ENCODE results near the gene ME1. TPM values are rescaled to one million over a fixed set of nuclear protein-coding genes. Genes with fewer than 3 reads are reported as not detected.
A peak's percentile ranks its signal among the peaks of the same experiment; 100 is the strongest.

Gene ME1
- total RNA-seq, 3 donors from 2014 or later: 5.2 to 34.6 (median 7.2) TPM

DNA sequence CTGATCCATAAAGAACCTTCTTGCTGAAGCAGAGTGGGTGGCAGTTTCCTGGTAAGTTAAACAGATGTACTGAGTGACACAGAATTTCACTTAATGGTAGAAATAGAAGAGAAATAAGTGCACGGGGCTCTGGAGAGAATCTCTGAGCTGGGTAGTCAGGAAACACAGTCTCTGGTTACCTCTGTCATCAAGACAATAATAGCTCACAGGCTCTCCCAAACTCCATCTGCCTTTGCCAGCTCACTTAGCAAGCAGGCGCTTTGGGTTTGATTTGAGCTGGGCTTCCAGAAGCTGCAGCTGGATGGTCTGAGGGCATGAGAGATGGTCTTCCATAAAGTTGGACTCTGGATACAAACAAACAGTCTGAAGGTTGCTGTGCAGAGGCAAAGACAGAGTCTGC is 41.9 kb upstream of the ME1 start:
- intact Hi-C loops (cut with DNase I; ENCODE audit: low total_unique reads): no loop called here
- Histone ChIP-seq H3K27ac (no peak overlapping the region), H3K4me1 (no peaks in the 10 kb centered on the region), H3K9me3 (no peaks in the 10 kb centered on the region), H3K36me3 (no peaks in the 10 kb centered on the region), H3K27me3 (no peaks in the 10 kb centered on the region), H3K4me3 (no peak overlapping the region)
- no peak for DNase-seq (ENCODE audit: low spot score in 2 of 2)
- TF ChIP-seq POLR2A (IDR thresholded peaks at IDR 0.05): no peak

DNA sequence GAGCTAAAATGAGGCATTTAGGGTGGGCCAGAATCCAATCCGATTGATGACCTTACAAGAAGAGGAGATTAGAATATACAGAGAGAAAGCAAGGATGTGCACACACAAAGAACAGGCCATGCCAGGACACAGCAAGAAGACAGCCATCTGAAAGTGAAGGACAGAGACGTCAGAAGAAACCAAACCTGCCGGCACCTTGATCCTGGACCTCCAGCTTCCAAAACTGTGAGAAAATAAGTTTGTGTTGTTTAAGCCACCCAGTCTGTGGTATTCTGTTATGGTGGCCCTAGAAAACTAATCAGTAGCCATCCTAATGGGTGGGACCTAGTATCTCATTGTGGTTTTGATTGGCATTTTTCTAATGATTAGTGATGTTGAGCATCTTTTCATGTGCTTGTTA is 39.7 kb upstream of the ME1 start:
- no peaks in the 10 kb centered on the region for H3K4me1 ChIP-seq

DNA sequence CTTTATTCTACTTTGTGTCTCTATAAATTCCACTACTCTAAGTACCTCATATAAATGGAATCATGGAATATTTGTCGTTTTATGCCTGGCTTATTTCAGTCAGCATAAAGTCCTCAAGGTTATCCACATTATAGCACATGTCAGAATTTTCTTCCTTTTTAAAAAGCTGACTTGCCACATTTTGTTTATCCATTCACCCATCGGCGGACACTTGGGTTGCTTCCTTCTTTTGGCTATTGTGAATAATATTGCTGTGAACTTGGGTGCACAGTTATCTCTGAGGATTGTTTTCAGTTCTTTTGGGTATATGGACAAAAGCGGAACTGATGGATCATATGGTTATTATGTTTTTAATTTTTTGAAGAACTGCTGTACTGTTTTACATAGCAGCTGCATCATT is 39.1 kb upstream of the ME1 start:
- intact Hi-C loops (cut with DNase I; ENCODE audit: low total_unique reads): no loop called here
- Histone ChIP-seq H3K27ac (no peak overlapping the region), H3K27me3 (no peaks in the 10 kb centered on the region), H3K9me3 (no peaks in the 10 kb centered on the region), H3K36me3 (no peaks in the 10 kb centered on the region), H3K4me3 (no peak overlapping the region), H3K4me1 (no peaks in the 10 kb centered on the region)
- TF ChIP-seq POLR2A (IDR thresholded peaks at IDR 0.05) (no peak), POLR2AphosphoS5 (IDR thresholded peaks at IDR 0.05) (no peak)
- TF ChIP-seq, protein P1, sequence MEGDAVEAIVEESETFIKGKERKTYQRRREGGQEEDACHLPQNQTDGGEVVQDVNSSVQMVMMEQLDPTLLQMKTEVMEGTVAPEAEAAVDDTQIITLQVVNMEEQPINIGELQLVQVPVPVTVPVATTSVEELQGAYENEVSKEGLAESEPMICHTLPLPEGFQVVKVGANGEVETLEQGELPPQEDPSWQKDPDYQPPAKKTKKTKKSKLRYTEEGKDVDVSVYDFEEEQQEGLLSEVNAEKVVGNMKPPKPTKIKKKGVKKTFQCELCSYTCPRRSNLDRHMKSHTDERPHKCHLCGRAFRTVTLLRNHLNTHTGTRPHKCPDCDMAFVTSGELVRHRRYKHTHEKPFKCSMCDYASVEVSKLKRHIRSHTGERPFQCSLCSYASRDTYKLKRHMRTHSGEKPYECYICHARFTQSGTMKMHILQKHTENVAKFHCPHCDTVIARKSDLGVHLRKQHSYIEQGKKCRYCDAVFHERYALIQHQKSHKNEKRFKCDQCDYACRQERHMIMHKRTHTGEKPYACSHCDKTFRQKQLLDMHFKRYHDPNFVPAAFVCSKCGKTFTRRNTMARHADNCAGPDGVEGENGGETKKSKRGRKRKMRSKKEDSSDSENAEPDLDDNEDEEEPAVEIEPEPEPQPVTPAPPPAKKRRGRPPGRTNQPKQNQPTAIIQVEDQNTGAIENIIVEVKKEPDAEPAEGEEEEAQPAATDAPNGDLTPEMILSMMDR (IDR thresholded peaks at IDR 0.05): no peak
- DNase-seq (ENCODE audit: low spot score in 2 of 2): no peak

More for the DNA sequence above, 39.7 kb upstream of the ME1 start:
- DNase-seq (ENCODE audit: low spot score in 2 of 2): no peak
- H3K27me3 ChIP-seq: no peaks in the 10 kb centered on the region
- H3K36me3 ChIP-seq: no peaks in the 10 kb centered on the region
- no peaks in the 10 kb centered on the region for H3K9me3 ChIP-seq
- no peak for TF ChIP-seq POLR2AphosphoS5 (IDR thresholded peaks at IDR 0.05)
- TF ChIP-seq, protein P1 (IDR thresholded peaks at IDR 0.05): no peak
- TF ChIP-seq POLR2A (IDR thresholded peaks at IDR 0.05): no peak
- intact Hi-C loops (cut with DNase I; ENCODE audit: low total_unique reads): no loop called here
- H3K4me3 ChIP-seq: no peak overlapping the region
- H3K27ac ChIP-seq: no peak overlapping the region

DNA sequence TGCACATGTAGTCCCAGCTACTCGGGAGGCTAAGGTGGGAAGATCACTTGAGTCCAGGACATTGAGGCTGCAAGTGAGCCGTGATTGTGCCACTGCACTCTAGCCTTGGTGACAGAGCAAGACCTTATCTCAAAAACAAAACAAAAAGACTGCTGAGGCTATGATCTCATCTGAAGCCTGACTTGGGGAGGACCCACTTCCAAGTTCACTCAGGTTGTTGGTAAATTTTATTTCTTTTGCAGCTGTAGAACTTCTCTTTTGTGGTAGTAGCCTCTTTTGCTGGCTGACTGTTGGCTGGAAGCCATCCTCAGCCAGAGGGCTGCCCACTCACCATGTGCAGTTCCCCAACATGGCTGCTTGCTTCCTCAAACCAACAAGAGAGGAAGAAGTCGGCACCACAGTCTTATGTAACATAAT is 36.8 kb upstream of the ME1 start:
- Histone ChIP-seq H3K36me3 (no peaks in the 10 kb centered on the region), H3K27ac (no peak overlapping the region), H3K4me1 (no peaks in the 10 kb centered on the region), H3K4me3 (no peak overlapping the region), H3K9me3 (no peaks in the 10 kb centered on the region), H3K27me3 (no peaks in the 10 kb centered on the region)
- peak in 1 of 2 donors; percentile 22 for DNase-seq (ENCODE audit: low spot score in 2 of 2)
- TF ChIP-seq, protein P1 (IDR thresholded peaks at IDR 0.05): no peak
- no peak for TF ChIP-seq POLR2AphosphoS5 (IDR thresholded peaks at IDR 0.05)
- TF ChIP-seq POLR2A (IDR thresholded peaks at IDR 0.05): no peak
- intact Hi-C loops (cut with DNase I; ENCODE audit: low total_unique reads): no loop called here

DNA sequence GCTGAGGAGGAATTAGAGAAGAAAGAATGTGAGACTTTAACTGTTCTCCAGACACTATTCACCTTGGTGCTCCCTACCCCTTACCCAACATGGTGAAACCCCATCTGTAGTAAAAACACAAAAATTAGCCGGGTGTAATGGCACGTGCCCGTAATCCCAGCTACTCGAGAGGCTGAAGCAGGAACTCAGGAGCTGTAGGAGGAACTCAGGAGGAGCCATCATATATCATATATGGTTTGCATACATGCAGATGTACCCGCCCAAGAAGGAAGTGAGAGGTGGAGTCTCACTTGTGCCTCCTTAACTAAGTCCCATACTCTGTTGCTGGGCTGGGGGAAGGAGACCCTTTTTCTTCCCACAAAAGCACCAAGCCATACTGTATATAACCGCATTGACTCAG is 35.5 kb upstream of the ME1 start:
- Histone ChIP-seq H3K4me3 (no peak overlapping the region), H3K9me3 (no peaks in the 10 kb centered on the region), H3K27ac (no peak overlapping the region), H3K4me1 (no peaks in the 10 kb centered on the region), H3K36me3 (no peaks in the 10 kb centered on the region), H3K27me3 (no peaks in the 10 kb centered on the region)
- TF ChIP-seq POLR2AphosphoS5 (IDR thresholded peaks at IDR 0.05) (no peak), POLR2A (IDR thresholded peaks at IDR 0.05) (no peak)
- TF ChIP-seq, protein P1 (IDR thresholded peaks at IDR 0.05): no peak
- no peak for DNase-seq (ENCODE audit: low spot score in 2 of 2)
- intact Hi-C loops (cut with DNase I; ENCODE audit: low total_unique reads): no loop called here

Data from breast epithelium (tissue), 4 donors.